ENCODE data around the gene EEFSEC. TPM values are rescaled to one million over a fixed set of nuclear protein-coding genes. Genes with fewer than 3 reads are reported as not detected.

EEFSEC gene
- total RNA-seq, 1 donor from 2014 or later, result 15.6 TPM

GRCh38 chr3:128274837-128275236 lies 121.6 kb downstream of the EEFSEC start:
- Mint-ChIP-seq H3K4me1 (ENCODE audit: unreplicated experiment) (peaks cover 55% of the 10 kb centered on the region), H3K36me3 (ENCODE audit: unreplicated experiment) (peaks cover 2% of the 10 kb centered on the region), H3K9me3 (ENCODE audit: unreplicated experiment) (no peaks in the 10 kb centered on the region), H3K4me3 (ENCODE audit: unreplicated experiment) (no peak overlapping the region), H3K27ac (ENCODE audit: unreplicated experiment) (peak overlapping the region; percentile 62), H3K27me3 (ENCODE audit: unreplicated experiment) (no peaks in the 10 kb centered on the region)
- peak; percentile 78 for DNase-seq (ENCODE audit: extremely low spot score, unreplicated experiment)
- TF ChIP-seq, protein P1, sequence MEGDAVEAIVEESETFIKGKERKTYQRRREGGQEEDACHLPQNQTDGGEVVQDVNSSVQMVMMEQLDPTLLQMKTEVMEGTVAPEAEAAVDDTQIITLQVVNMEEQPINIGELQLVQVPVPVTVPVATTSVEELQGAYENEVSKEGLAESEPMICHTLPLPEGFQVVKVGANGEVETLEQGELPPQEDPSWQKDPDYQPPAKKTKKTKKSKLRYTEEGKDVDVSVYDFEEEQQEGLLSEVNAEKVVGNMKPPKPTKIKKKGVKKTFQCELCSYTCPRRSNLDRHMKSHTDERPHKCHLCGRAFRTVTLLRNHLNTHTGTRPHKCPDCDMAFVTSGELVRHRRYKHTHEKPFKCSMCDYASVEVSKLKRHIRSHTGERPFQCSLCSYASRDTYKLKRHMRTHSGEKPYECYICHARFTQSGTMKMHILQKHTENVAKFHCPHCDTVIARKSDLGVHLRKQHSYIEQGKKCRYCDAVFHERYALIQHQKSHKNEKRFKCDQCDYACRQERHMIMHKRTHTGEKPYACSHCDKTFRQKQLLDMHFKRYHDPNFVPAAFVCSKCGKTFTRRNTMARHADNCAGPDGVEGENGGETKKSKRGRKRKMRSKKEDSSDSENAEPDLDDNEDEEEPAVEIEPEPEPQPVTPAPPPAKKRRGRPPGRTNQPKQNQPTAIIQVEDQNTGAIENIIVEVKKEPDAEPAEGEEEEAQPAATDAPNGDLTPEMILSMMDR (IDR thresholded peaks at IDR 0.05), result no peak

- Mint-ChIP-seq H3K9me3 (ENCODE audit: unreplicated experiment) (no peaks in the 10 kb centered on the region), H3K4me1 (ENCODE audit: unreplicated experiment) (peaks cover 62% of the 10 kb centered on the region), H3K4me3 (ENCODE audit: unreplicated experiment) (no peak overlapping the region), H3K27ac (ENCODE audit: unreplicated experiment) (peak overlapping the region; percentile 62), H3K27me3 (ENCODE audit: unreplicated experiment) (no peaks in the 10 kb centered on the region), H3K36me3 (ENCODE audit: unreplicated experiment) (peaks cover 2% of the 10 kb centered on the region)
- TF ChIP-seq, protein P1 (IDR thresholded peaks at IDR 0.05), result no peak
- DNase-seq (ENCODE audit: extremely low spot score, unreplicated experiment), result peak; percentile 69
Measured at GRCh38 chr3:128275316-128276145, 122.2 kb downstream of the EEFSEC start.

- no peak overlapping the region for H3K4me3 Mint-ChIP-seq (ENCODE audit: unreplicated experiment)
- DNase-seq (ENCODE audit: extremely low spot score, unreplicated experiment), result no peak
- H3K4me1 Mint-ChIP-seq (ENCODE audit: unreplicated experiment), result peaks cover 68% of the 10 kb centered on the region
Measured at GRCh38 chr3:128276146-128276435, 122.8 kb downstream of the EEFSEC start.

GRCh38 chr3:128276577-128277183 lies 123.4 kb downstream of the EEFSEC start:
- Mint-ChIP-seq H3K4me3 (ENCODE audit: unreplicated experiment) (no peak overlapping the region), H3K27ac (ENCODE audit: unreplicated experiment) (no peak overlapping the region), H3K4me1 (ENCODE audit: unreplicated experiment) (peaks cover 72% of the 10 kb centered on the region), H3K9me3 (ENCODE audit: unreplicated experiment) (no peaks in the 10 kb centered on the region), H3K27me3 (ENCODE audit: unreplicated experiment) (no peaks in the 10 kb centered on the region), H3K36me3 (ENCODE audit: unreplicated experiment) (peaks cover 2% of the 10 kb centered on the region)
- peak; percentile 63 for DNase-seq (ENCODE audit: extremely low spot score, unreplicated experiment)
- TF ChIP-seq, protein P1 (IDR thresholded peaks at IDR 0.05), result no peak

More at GRCh38 chr3:128276146-128276435, 122.8 kb downstream of the EEFSEC start:
- H3K27me3 Mint-ChIP-seq (ENCODE audit: unreplicated experiment), result no peaks in the 10 kb centered on the region
- H3K9me3 Mint-ChIP-seq (ENCODE audit: unreplicated experiment), result no peaks in the 10 kb centered on the region
- H3K27ac Mint-ChIP-seq (ENCODE audit: unreplicated experiment), result peak overlapping the region; percentile 9
- H3K36me3 Mint-ChIP-seq (ENCODE audit: unreplicated experiment), result peaks cover 2% of the 10 kb centered on the region
- TF ChIP-seq, protein P1 (IDR thresholded peaks at IDR 0.05), result no peak

- peak; percentile 65 for DNase-seq (ENCODE audit: extremely low spot score, unreplicated experiment)
- H3K36me3 Mint-ChIP-seq (ENCODE audit: unreplicated experiment), result no peaks in the 10 kb centered on the region
- no peaks in the 10 kb centered on the region for H3K27me3 Mint-ChIP-seq (ENCODE audit: unreplicated experiment)
- peak overlapping the region; percentile 72 for H3K27ac Mint-ChIP-seq (ENCODE audit: unreplicated experiment)
- peaks cover 78% of the 10 kb centered on the region for H3K4me1 Mint-ChIP-seq (ENCODE audit: unreplicated experiment)
- no peak overlapping the region for H3K4me3 Mint-ChIP-seq (ENCODE audit: unreplicated experiment)
- TF ChIP-seq, protein P1 (IDR thresholded peaks at IDR 0.05), result no peak
- no peaks in the 10 kb centered on the region for H3K9me3 Mint-ChIP-seq (ENCODE audit: unreplicated experiment)
Measured at GRCh38 chr3:128277378-128278069, 124.2 kb downstream of the EEFSEC start.
